Activated CD8-positive, alpha-beta T cell treated with anti-CD3 and anti-CD28 coated beads for 36 hours (primary cell): Measurements from ENCODE around the gene KRT79. TPM values are rescaled to one million over a fixed set of nuclear protein-coding genes. Genes with fewer than 3 reads are reported as not detected.

Experiments
- ATAC-seq: fragments of 200-7000 bp; cut with Tn5 transposase; one replicate; pipeline ENCODE4 v1.10.0; 2021; ENCODE audit warnings: mild to moderate bottlenecking, moderate library complexity
- CTCF ChIA-PET: fragments of 350-600 bp; sonication (Branson Sonifier 250); formaldehyde crosslinking; loops from one replicate; lab custom pipeline; 2021; ENCODE audit warnings: antibody characterized with exemption; lab: Charles Lee
- POLR2A ChIA-PET: fragments of 350-600 bp; sonication (Branson Sonifier 250); formaldehyde crosslinking; loops from one replicate; lab custom pipeline; 2021; ENCODE audit warnings: antibody characterized with exemption; lab: Charles Lee
- DNase-seq: peaks from one replicate; pipeline ENCODE4 v3.0.0-alpha.2; 2020
- H3K27ac Mint-ChIP-seq: one replicate; pipeline ENCODE4 v1.8.0; 2021; ENCODE audit warnings: mild to moderate bottlenecking, mixed read lengths
- H3K27me3 Mint-ChIP-seq: one replicate; pipeline ENCODE4 v1.8.0; 2021; ENCODE audit warnings: mixed read lengths
- H3K36me3 Mint-ChIP-seq: one replicate; pipeline ENCODE4 v1.8.0; 2021; ENCODE audit warnings: low read depth, mixed read lengths
- H3K4me1 Mint-ChIP-seq: one replicate; pipeline ENCODE4 v1.8.0; 2021; ENCODE audit warnings: low read depth, mixed read lengths
- H3K4me3 Mint-ChIP-seq: one replicate; pipeline ENCODE4 v1.8.0; 2021; ENCODE audit warnings: mild to moderate bottlenecking, moderate library complexity, mixed read lengths
- H3K9me3 Mint-ChIP-seq: one replicate; pipeline ENCODE4 v1.8.0; 2021; ENCODE audit warnings: mixed read lengths
- CTCF ChIP-seq: fragments of 200-600 bp; IDR thresholded peaks from one replicate; pipeline ENCODE4 v1.8.0; 2022; ENCODE audit warnings: antibody characterized with exemption, mild to moderate bottlenecking
- intact Hi-C: fragments of 100-400 bp; cut with micrococcal nuclease; formaldehyde crosslinking; loops from one replicate; pipeline ENCODE4 v1.10.0; 2022
- total RNA-seq, 2 experiments: library from RNA; stranded (reverse); gene quantifications; one replicate each; pipeline ENCODE4 v1.2.3, GENCODE V29; 2021

The KRT79 gene
- total RNA-seq, 2 experiments from 2014 or later: 0.87 to 1.6 TPM

DNA sequence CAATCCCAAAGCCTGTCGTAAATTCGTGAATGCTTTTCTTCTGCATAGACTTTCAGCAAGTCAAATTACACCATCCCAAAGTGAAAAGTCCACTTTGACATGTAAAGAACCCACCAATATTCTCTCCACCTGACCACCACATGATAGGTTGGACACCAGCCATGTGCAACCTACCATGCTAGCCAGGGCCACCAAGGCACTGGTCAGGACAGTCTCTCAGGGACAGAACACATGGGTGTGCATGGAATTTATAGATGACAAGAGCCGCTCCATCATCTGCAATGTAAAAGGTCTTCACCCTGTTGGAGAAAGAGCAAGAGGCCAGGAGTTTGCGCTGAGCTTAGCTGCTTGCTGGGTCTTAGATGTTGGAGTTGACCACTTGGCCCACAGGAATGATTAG lies 51.6 kb downstream of the KRT79 start:
- no peaks in the 10 kb centered on the region for H3K36me3 Mint-ChIP-seq
- peaks cover 3% of the 10 kb centered on the region for H3K27me3 Mint-ChIP-seq
- ATAC-seq (no peak), DNase-seq (no peak)
- CTCF ChIA-PET: no interaction called here
- no peaks in the 10 kb centered on the region for H3K9me3 Mint-ChIP-seq
- H3K27ac Mint-ChIP-seq: no peak overlapping the region
- POLR2A ChIA-PET: no interaction called here
- H3K4me3 Mint-ChIP-seq: no peak overlapping the region
- intact Hi-C loops: no loop called here
- no peaks in the 10 kb centered on the region for H3K4me1 Mint-ChIP-seq
- TF ChIP-seq CTCF: no peak

- Mint-ChIP-seq H3K27ac (no peak overlapping the region), H3K36me3 (no peaks in the 10 kb centered on the region), H3K4me3 (no peak overlapping the region), H3K27me3 (peaks cover 3% of the 10 kb centered on the region), H3K9me3 (no peaks in the 10 kb centered on the region), H3K4me1 (no peaks in the 10 kb centered on the region)
- DNase-seq (no peak), ATAC-seq (no peak)
- ChIA-PET CTCF (interaction anchor here (1.0 to 1.3 kb wide), 4 partner anchors 10 to 756 kb away, joined by 3 to 5 read pairs (median 3); no protein-coding TSS in a partner anchor), POLR2A (no interaction called here)
- intact Hi-C loops: no loop called here
- no peak for TF ChIP-seq CTCF
These were observed 52.6 kb downstream of the KRT79 start for GRCh38 chr12:52781399-52782082.

GRCh38 chr12:52779914-52780313 lies 54.2 kb downstream of the KRT79 start:
- intact Hi-C loops: no loop called here
- no peak for ATAC-seq
- H3K9me3 Mint-ChIP-seq: no peaks in the 10 kb centered on the region

GRCh38 chr12:52778833-52779232 lies 55.3 kb downstream of the KRT79 start:
- H3K4me1 Mint-ChIP-seq: no peaks in the 10 kb centered on the region
- ATAC-seq (no peak), DNase-seq (no peak)
- TF ChIP-seq CTCF: no peak
- intact Hi-C loops: no loop called here
- no peaks in the 10 kb centered on the region for H3K27me3 Mint-ChIP-seq
- H3K36me3 Mint-ChIP-seq: no peaks in the 10 kb centered on the region
- ChIA-PET POLR2A (interaction anchor here (1.1 kb wide), 1 partner anchor 10 kb away, joined by 4 read pairs; no protein-coding TSS in a partner anchor), CTCF (interaction anchor here (1.8 kb wide), 2 partner anchors 92 to 101 kb away, joined by 5 to 8 read pairs; no protein-coding TSS in a partner anchor)
- H3K27ac Mint-ChIP-seq: no peak overlapping the region
- no peak overlapping the region for H3K4me3 Mint-ChIP-seq
- no peaks in the 10 kb centered on the region for H3K9me3 Mint-ChIP-seq

More at GRCh38 chr12:52779914-52780313, 54.2 kb downstream of the KRT79 start:
- Mint-ChIP-seq H3K27me3 (no peaks in the 10 kb centered on the region), H3K36me3 (no peaks in the 10 kb centered on the region), H3K4me1 (no peaks in the 10 kb centered on the region), H3K4me3 (no peak overlapping the region), H3K27ac (no peak overlapping the region)
- ChIA-PET POLR2A (no interaction called here), CTCF (interaction anchor here (1.8 kb wide), 1 partner anchor 100 kb away, joined by 5 read pairs; no protein-coding TSS in a partner anchor)
- TF ChIP-seq CTCF: no peak
- DNase-seq: no peak

DNA sequence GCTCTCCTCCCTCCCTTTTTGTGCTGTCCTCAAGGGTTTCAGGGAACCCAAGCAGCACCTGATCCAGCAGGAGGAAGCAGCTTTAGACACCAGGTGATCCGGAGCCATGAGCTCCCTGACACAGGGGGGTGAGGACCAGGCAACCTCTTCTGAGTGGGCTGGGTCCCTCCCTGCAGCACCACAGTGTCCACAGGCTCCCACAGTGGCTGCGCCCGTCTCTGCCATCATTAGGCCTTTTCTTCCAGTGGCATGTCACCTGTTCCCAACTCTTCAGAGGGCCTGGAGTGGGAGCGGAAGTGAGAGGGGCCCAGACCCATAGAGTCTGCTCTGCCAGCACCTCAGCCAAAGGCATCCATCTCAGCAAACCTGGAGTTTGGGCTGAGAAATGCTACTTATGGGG lies 56.5 kb downstream of the KRT79 start:
- Mint-ChIP-seq H3K9me3 (no peaks in the 10 kb centered on the region), H3K27ac (no peak overlapping the region), H3K27me3 (no peaks in the 10 kb centered on the region), H3K36me3 (no peaks in the 10 kb centered on the region), H3K4me3 (no peak overlapping the region), H3K4me1 (no peaks in the 10 kb centered on the region)
- ChIA-PET POLR2A (no interaction called here), CTCF (interaction anchor here (0.7 to 1.8 kb wide), 4 partner anchors 13 to 107 kb away, joined by 3 to 8 read pairs (median 3); partner anchors contain the start of gene KRT1)
- ATAC-seq (no peak), DNase-seq (no peak)
- TF ChIP-seq CTCF: no peak
- intact Hi-C loops: no loop called here
